ENCODE data around the gene SF3B3.
"Not testable (repeated sequence)": the region's sequence is repeated elsewhere in the genome, so short reads cannot be mapped to it uniquely, and the experiment has no call there.

Gene SF3B3

GRCh38 chr16:70512456-70512855 lies 11.2 kb upstream of the SF3B3 start:
- DNase-seq (ENCODE audit: low read depth), result peak; percentile 92

- DNase-seq (ENCODE audit: low read depth), result peak; percentile 88
Measured at GRCh38 chr16:70520612-70521297, 2.9 kb upstream of the SF3B3 start.

GRCh38 chr16:70522216-70523075 lies 1.2 kb upstream of the SF3B3 start:
- DNase-seq (ENCODE audit: low read depth), result peak; percentile 13

- DNase-seq (ENCODE audit: low read depth), result peak; percentile 94
Measured at GRCh38 chr16:70523076-70523742, 407 bp upstream of the SF3B3 start, which contains the start of gene COG4. TSS of gene COG4 (minus strand) at chr16:70523554. CDS start at chr16:70523543, 11 bp downstream.

- DNase-seq (ENCODE audit: low read depth), result not testable (repeated sequence)
Measured at GRCh38 chr16:70524399-70524825, 796 bp downstream of the SF3B3 start.

GRCh38 chr16:70526403-70526802 lies 2.8 kb downstream of the SF3B3 start:
- DNase-seq (ENCODE audit: low read depth), result no peak

- no peak for DNase-seq (ENCODE audit: low read depth)
Measured at GRCh38 chr16:70527315-70527996, 3.8 kb downstream of the SF3B3 start.

- peak; percentile 88 for DNase-seq (ENCODE audit: low read depth)
Measured at GRCh38 chr16:70529051-70529777, 5.6 kb downstream of the SF3B3 start.

- DNase-seq (ENCODE audit: low read depth), result not testable (repeated sequence)
Measured at GRCh38 chr16:70529954-70530353, 6.3 kb downstream of the SF3B3 start.

- DNase-seq (ENCODE audit: low read depth), result no peak
Measured at GRCh38 chr16:70534971-70535370, 11.4 kb downstream of the SF3B3 start.

GRCh38 chr16:70540994-70541393 lies 17.4 kb downstream of the SF3B3 start:
- DNase-seq (ENCODE audit: low read depth), result no peak

GRCh38 chr16:70544548-70544947 lies 20.9 kb downstream of the SF3B3 start:
- DNase-seq (ENCODE audit: low read depth), result no peak

GRCh38 chr16:70548936-70549335 lies 25.3 kb downstream of the SF3B3 start:
- no peak for DNase-seq (ENCODE audit: low read depth)

GRCh38 chr16:70550082-70550481 lies 26.5 kb downstream of the SF3B3 start:
- no peak for DNase-seq (ENCODE audit: low read depth)

GRCh38 chr16:70551788-70552187 lies 28.2 kb downstream of the SF3B3 start:
- no peak for DNase-seq (ENCODE audit: low read depth)

GRCh38 chr16:70552675-70553074 lies 29.1 kb downstream of the SF3B3 start:
- DNase-seq (ENCODE audit: low read depth), result no peak

- DNase-seq (ENCODE audit: low read depth), result peak; percentile 81
Measured at GRCh38 chr16:70553645-70554044, 30.0 kb downstream of the SF3B3 start.

- no peak for DNase-seq (ENCODE audit: low read depth)
Measured at GRCh38 chr16:70556063-70556462, 32.4 kb downstream of the SF3B3 start.

GRCh38 chr16:70561623-70562022 lies 38.0 kb downstream of the SF3B3 start:
- no peak for DNase-seq (ENCODE audit: low read depth)

- no peak for DNase-seq (ENCODE audit: low read depth)
Measured at GRCh38 chr16:70563636-70564035, 40.0 kb downstream of the SF3B3 start.

- DNase-seq (ENCODE audit: low read depth), result no peak
Measured at GRCh38 chr16:70565053-70565452, 41.4 kb downstream of the SF3B3 start.
